MCF 10A (cell line): Measurements from ENCODE around the gene CCDC121. TPM values are rescaled to one million over a fixed set of nuclear protein-coding genes. Genes with fewer than 3 reads are reported as not detected.
"Not testable (repeated sequence)": the region's sequence is repeated elsewhere in the genome, so short reads cannot be mapped to it uniquely, and the experiment has no call there.

Experiments used
- BruUV-seq: library from RNA; stranded (reverse); fragments of 400-500 nt; replicated peaks from 2 replicates; lab custom pipeline; 2021; lab: Mats Ljungman, UMichigan
- CTCF ChIA-PET: fragments of 300-600 bp; sonication (Branson Sonifier 250); formaldehyde crosslinking; extraction: SDS; loops from one replicate; lab custom pipeline; 2021; ENCODE audit warnings: antibody characterized with exemption, inconsistent platforms; lab: Yijun Ruan, JAX
- POLR2A ChIA-PET: fragments of 300-600, 350-650 bp; sonication (Branson Sonifier 250); formaldehyde crosslinking; extraction: SDS; loops from one replicate; lab custom pipeline; 2020; ENCODE audit warnings: antibody characterized with exemption, inconsistent platforms; lab: Yijun Ruan, JAX
- DNase-seq: peaks from one replicate; pipeline ENCODE4 v3.0.0-alpha.2; 2018; ENCODE audit not compliant: unreplicated experiment
- H3K27ac Mint-ChIP-seq: one replicate; pipeline ENCODE4 v1.8.0; 2022; ENCODE audit warnings: mild to moderate bottlenecking, low read depth, mixed read lengths; ENCODE audit not compliant: unreplicated experiment
- H3K27me3 Mint-ChIP-seq: one replicate; pipeline ENCODE4 v1.8.0; 2022; ENCODE audit warnings: mixed read lengths; ENCODE audit not compliant: insufficient read depth, unreplicated experiment
- H3K36me3 Mint-ChIP-seq: one replicate; pipeline ENCODE4 v1.8.0; 2022; ENCODE audit warnings: mild to moderate bottlenecking, moderate library complexity, mixed read lengths; ENCODE audit not compliant: insufficient read depth, unreplicated experiment
- H3K4me1 Mint-ChIP-seq: one replicate; pipeline ENCODE4 v1.8.0; 2022; ENCODE audit warnings: mixed read lengths; ENCODE audit not compliant: insufficient read depth, unreplicated experiment
- H3K4me3 Mint-ChIP-seq: one replicate; pipeline ENCODE4 v1.8.0; 2022; ENCODE audit warnings: mild to moderate bottlenecking, moderate library complexity, mixed read lengths; ENCODE audit not compliant: unreplicated experiment
- H3K9me3 Mint-ChIP-seq: one replicate; pipeline ENCODE4 v1.8.0; 2022; ENCODE audit warnings: mixed read lengths; ENCODE audit not compliant: unreplicated experiment
- intact Hi-C: fragments of 100-400 bp; cut with micrococcal nuclease; formaldehyde crosslinking; loops from 2 replicates; pipeline ENCODE4 v1.14.1; 2022
- total RNA-seq: library from RNA; stranded (reverse); gene quantifications from 2 replicates; pipeline ENCODE4 v1.2.3, GENCODE V29; 2022
- TF ChIP-seq, protein P1 (sequence below): fragments of 200-600 bp; IDR thresholded peaks from one replicate; pipeline ENCODE4 v1.8.0; 2022; ENCODE audit warnings: antibody characterized with exemption, mild to moderate bottlenecking; ENCODE audit not compliant: unreplicated experiment

CCDC121 gene
- total RNA-seq, 1 experiment from 2014 or later = 0.61 TPM

DNA sequence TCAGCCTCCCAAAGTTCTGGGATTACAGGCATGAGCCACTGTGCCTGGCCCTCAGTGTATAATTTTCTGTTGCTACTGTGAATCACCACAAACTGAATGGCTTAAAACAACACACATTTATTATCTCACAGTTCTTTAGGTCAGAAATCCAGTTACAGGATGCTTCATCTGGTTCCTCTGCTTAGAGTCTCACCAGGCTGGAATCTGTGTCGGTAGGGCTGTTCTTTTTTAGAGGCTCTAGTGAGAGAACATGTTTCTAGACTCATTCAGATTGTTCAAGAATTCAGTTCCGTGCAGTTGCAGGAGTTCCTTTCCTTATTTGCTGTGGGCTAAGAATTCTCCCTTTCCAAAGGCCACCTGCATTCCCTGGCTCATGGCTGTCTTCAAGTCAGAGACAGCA is 22.2 kb downstream of the CCDC121 start:
- no peak overlapping the region for H3K4me3 Mint-ChIP-seq
- no peaks in the 10 kb centered on the region for H3K27me3 Mint-ChIP-seq
- H3K4me1 Mint-ChIP-seq = no peaks in the 10 kb centered on the region
- CTCF ChIA-PET = no interaction called here
- H3K27ac Mint-ChIP-seq = no peak overlapping the region
- BruUV-seq = no TSS peak
- peaks cover 79% of the 10 kb centered on the region for H3K36me3 Mint-ChIP-seq
- H3K9me3 Mint-ChIP-seq = no peaks in the 10 kb centered on the region
- DNase-seq = no peak
- TF ChIP-seq, protein P1, sequence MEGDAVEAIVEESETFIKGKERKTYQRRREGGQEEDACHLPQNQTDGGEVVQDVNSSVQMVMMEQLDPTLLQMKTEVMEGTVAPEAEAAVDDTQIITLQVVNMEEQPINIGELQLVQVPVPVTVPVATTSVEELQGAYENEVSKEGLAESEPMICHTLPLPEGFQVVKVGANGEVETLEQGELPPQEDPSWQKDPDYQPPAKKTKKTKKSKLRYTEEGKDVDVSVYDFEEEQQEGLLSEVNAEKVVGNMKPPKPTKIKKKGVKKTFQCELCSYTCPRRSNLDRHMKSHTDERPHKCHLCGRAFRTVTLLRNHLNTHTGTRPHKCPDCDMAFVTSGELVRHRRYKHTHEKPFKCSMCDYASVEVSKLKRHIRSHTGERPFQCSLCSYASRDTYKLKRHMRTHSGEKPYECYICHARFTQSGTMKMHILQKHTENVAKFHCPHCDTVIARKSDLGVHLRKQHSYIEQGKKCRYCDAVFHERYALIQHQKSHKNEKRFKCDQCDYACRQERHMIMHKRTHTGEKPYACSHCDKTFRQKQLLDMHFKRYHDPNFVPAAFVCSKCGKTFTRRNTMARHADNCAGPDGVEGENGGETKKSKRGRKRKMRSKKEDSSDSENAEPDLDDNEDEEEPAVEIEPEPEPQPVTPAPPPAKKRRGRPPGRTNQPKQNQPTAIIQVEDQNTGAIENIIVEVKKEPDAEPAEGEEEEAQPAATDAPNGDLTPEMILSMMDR = no peak
- intact Hi-C loops = no loop called here
- POLR2A ChIA-PET = no interaction called here

DNA sequence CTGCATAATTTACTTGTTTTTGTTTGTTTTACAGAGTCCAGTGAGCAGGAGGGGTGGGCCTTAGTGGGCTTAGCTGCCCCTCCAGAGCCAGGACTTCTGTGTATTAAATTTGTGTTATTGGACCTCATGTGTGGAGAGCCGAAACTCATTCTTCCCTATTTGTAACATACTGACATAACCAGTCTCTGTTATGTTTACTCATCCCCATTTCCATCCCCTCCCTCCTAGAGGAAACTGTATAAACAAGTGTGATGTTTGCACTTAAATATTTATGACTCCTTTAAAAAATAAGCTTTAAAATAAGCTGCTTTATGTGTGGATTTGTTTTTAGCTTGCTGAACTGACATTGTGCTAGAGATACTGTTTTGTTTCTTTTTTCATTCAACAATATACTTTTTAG is 32.2 kb downstream of the CCDC121 start:
- H3K36me3 Mint-ChIP-seq = peaks cover 62% of the 10 kb centered on the region
- POLR2A ChIA-PET = interaction anchor here (0.6 to 1.2 kb wide), 2 partner anchors 7 to 14 kb away, joined by 4 read pairs; partner anchors contain the start of gene ZNF512

DNA sequence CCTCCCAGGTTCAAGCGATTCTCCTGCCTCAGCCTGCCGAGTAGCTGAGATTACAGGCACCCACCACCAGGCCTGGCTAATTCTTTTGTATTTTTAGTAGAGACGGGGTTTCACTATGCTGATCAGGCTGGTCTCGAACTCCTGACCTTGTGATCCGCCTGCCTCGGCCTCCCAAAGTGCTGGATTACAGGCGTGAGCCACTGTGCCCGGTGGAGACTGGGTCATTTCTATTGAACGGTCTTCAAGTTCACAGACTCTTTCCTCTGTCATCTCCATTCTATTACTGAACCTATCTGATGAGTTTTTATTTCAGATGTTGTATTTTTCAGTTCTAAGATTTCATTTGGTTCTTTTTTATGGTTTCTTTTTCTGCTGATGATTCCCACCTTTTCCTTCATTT is 33.4 kb downstream of the CCDC121 start:
- H3K27ac Mint-ChIP-seq, H3K9me3 Mint-ChIP-seq, H3K4me3 Mint-ChIP-seq, DNase-seq, H3K4me1 Mint-ChIP-seq, intact Hi-C loops, BruUV-seq, H3K27me3 Mint-ChIP-seq, CTCF ChIA-PET, POLR2A ChIA-PET: not testable (repeated sequence)
- H3K36me3 Mint-ChIP-seq = peaks cover 50% of the 10 kb centered on the region

More for the DNA sequence above, 32.2 kb downstream of the CCDC121 start:
- Mint-ChIP-seq H3K4me1 (no peaks in the 10 kb centered on the region), H3K27ac (no peak overlapping the region), H3K4me3 (no peak overlapping the region), H3K27me3 (no peaks in the 10 kb centered on the region), H3K9me3 (no peaks in the 10 kb centered on the region)
- intact Hi-C loops = no loop called here
- TF ChIP-seq, protein P1 = no peak
- BruUV-seq = no TSS peak
- no peak for DNase-seq
- CTCF ChIA-PET = no interaction called here

- POLR2A ChIA-PET = interaction anchor here (1.4 kb wide), 1 partner anchor 184 kb away, joined by 4 read pairs; the partner anchor contains the start of gene PPM1G
- intact Hi-C loops, H3K9me3 Mint-ChIP-seq, H3K4me3 Mint-ChIP-seq, BruUV-seq, CTCF ChIA-PET, DNase-seq, H3K4me1 Mint-ChIP-seq, H3K27ac Mint-ChIP-seq, H3K27me3 Mint-ChIP-seq: not testable (repeated sequence)
- H3K36me3 Mint-ChIP-seq = peaks cover 40% of the 10 kb centered on the region
Observed at GRCh38 chr2:27594020-27594703, 34.6 kb downstream of the CCDC121 start.

GRCh38 chr2:27593240-27593639 is 35.6 kb downstream of the CCDC121 start:
- no peak for DNase-seq
- ChIA-PET CTCF (interaction anchor here (0.6 kb wide), 1 partner anchor 17 kb away, joined by 3 read pairs; no protein-coding TSS in a partner anchor), POLR2A (interaction anchor here (1.4 kb wide), 1 partner anchor 184 kb away, joined by 4 read pairs; the partner anchor contains the start of gene PPM1G)
- intact Hi-C loops = no loop called here
- no peak overlapping the region for H3K4me3 Mint-ChIP-seq
- TF ChIP-seq, protein P1 = no peak
- H3K27ac Mint-ChIP-seq = no peak overlapping the region
- H3K9me3 Mint-ChIP-seq = no peaks in the 10 kb centered on the region
- no TSS peak for BruUV-seq
- no peaks in the 10 kb centered on the region for H3K27me3 Mint-ChIP-seq
- peaks cover 31% of the 10 kb centered on the region for H3K36me3 Mint-ChIP-seq
- no peaks in the 10 kb centered on the region for H3K4me1 Mint-ChIP-seq
